ENCODE measurements around the gene CBX1. TPM values are rescaled to one million over a fixed set of nuclear protein-coding genes. Genes with fewer than 3 reads are reported as not detected.

The CBX1 gene
- total and polyA plus RNA-seq, 10 of the 15 experiments (the other 5 are each of a cell fraction or from before 2014, with no cell fraction given) = 11.8 to 99.2 (median 43.5) TPM

GRCh38 chr17:48100160-48100559 lies 1.1 kb downstream of the CBX1 start:
- in situ Hi-C loops (cut with MboI) (no loop called here), intact Hi-C loops (cut with micrococcal nuclease; ENCODE audit: unreplicated experiment) (no loop called here)
- Histone ChIP-seq H3K27me3 (replicated peaks in 1 of 2; ENCODE audit: control insufficient read depth in 2 of 2, insufficient read depth in 2 of 2, low read length in 1 of 2) (no peaks in the 10 kb centered on the region), H3K9ac (ENCODE audit: control insufficient read depth, insufficient read depth, low read length) (peak overlapping the region; percentile 76), H3K36me3 (ENCODE audit: control insufficient read depth in 2 of 2, insufficient read depth in 2 of 2, low read length in 1 of 2) (no peaks in the 10 kb centered on the region; a peak in 1 of 4 replicates), H3K4me1 (ENCODE audit: control insufficient read depth, insufficient read depth, low read length) (peaks cover 26% of the 10 kb centered on the region), H2AFZ (ENCODE audit: control insufficient read depth, low read depth, low read length) (no peak overlapping the region), H3K4me3 (peak overlapping the region; percentile 87), H4K20me1 (ENCODE audit: control insufficient read depth, insufficient read depth) (no peaks in the 10 kb centered on the region), H3K4me2 (ENCODE audit: control insufficient read depth, insufficient read depth) (peak overlapping the region; percentile 87), H3K9me3 (replicated peaks; ENCODE audit: control insufficient read depth, insufficient read depth, low read length) (peaks cover 3% of the 10 kb centered on the region; the same call in 2 of the 3 replicates), H3K79me2 (ENCODE audit: control insufficient read depth, insufficient read depth, low read length) (peaks cover 48% of the 10 kb centered on the region), H3K27ac (ENCODE audit: control insufficient read depth, insufficient read depth) (peak overlapping the region; percentile 80)
- ATAC-seq = no peak
- no TSS peak for BruUV-seq (replicated peaks)
- DNase-seq (ENCODE audit: low read depth, low spot score) = no peak
- 72% methylated on average over 10 of the region's 10 CpGs for WGBS (ENCODE audit: insufficient coverage, insufficient replicate concordance, low lambda C conversion rate, missing lambda C conversion rate)
- ChIA-PET SMC1A (ENCODE audit: uncharacterized antibody, unreplicated experiment) (interaction anchor here (0.6 to 9.5 kb wide), 5 partner anchors 8 to 781 kb away, joined by 3 to 66 read pairs (median 4); partner anchors contain the start of gene SNX11), RAD21 (ENCODE audit: unreplicated experiment) (interaction anchor here (0.6 to 9.5 kb wide), 4 partner anchors 12 to 43 kb away, joined by 3 to 113 read pairs (median 4); no protein-coding TSS in a partner anchor), CTCF (interaction anchor here (1.4 to 33.4 kb wide), 5 partner anchors 9 to 74 kb away, joined by 4 to 525 read pairs (median 32); partner anchors contain the start of gene SNX11), POLR2A (interaction anchor here (0.8 to 3.6 kb wide), 3 partner anchors 8 to 13 kb away, joined by 3 to 23 read pairs (median 4); partner anchors contain the start of gene SNX11)
- no peak for FAIRE-seq
- TF ChIP-seq LARP7 (IDR thresholded peaks at IDR 0.05) (no peak), NFIC (IDR thresholded peaks at IDR 0.05; ENCODE audit: low read depth, low read length) (no peak), CREB1 (IDR thresholded peaks at IDR 0.05; ENCODE audit: low read depth) (no peak), POLR2AphosphoS5 (IDR thresholded peaks at IDR 0.05; ENCODE audit: low read length) (no peak), MLLT1 (IDR thresholded peaks at IDR 0.05) (peak; percentile 87)
